ENCODE results near the gene FXYD5.

DNA sequence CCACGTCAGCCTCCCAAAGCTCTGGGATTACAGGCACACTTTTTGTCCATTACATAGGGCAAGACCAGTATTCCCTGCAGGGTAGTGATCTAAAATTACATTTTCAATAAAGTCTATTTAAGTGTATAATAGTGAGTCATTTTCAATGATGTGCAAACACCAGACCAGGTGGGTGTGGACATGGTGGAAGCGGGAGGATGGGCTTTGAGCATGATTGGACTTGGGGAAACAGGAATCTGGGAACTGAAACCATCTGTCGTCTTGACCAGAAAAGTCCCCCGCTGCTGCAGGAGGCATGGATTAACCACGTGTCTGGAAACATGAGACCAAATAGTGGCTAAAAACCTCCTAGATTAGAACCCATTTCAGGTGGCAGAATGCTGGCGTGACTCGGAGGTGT, 34.0 kb upstream of the FXYD5 start:
- TF ChIP-seq, protein P1, sequence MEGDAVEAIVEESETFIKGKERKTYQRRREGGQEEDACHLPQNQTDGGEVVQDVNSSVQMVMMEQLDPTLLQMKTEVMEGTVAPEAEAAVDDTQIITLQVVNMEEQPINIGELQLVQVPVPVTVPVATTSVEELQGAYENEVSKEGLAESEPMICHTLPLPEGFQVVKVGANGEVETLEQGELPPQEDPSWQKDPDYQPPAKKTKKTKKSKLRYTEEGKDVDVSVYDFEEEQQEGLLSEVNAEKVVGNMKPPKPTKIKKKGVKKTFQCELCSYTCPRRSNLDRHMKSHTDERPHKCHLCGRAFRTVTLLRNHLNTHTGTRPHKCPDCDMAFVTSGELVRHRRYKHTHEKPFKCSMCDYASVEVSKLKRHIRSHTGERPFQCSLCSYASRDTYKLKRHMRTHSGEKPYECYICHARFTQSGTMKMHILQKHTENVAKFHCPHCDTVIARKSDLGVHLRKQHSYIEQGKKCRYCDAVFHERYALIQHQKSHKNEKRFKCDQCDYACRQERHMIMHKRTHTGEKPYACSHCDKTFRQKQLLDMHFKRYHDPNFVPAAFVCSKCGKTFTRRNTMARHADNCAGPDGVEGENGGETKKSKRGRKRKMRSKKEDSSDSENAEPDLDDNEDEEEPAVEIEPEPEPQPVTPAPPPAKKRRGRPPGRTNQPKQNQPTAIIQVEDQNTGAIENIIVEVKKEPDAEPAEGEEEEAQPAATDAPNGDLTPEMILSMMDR (IDR thresholded peaks at IDR 0.05; ENCODE audit: low read depth, low read length, poor library complexity, severe bottlenecking): no peak
- TF ChIP-seq EZH2phosphoT487 (IDR thresholded peaks at IDR 0.05; ENCODE audit: borderline replicate concordance, low read length): no peak
